ENCODE measurements around the gene ZNF407. TPM values are rescaled to one million over a fixed set of nuclear protein-coding genes. Genes with fewer than 3 reads are reported as not detected.

ZNF407 gene
- total and polyA plus RNA-seq, 2 experiments from 2014 or later = 2.1 to 10.4 TPM

DNA sequence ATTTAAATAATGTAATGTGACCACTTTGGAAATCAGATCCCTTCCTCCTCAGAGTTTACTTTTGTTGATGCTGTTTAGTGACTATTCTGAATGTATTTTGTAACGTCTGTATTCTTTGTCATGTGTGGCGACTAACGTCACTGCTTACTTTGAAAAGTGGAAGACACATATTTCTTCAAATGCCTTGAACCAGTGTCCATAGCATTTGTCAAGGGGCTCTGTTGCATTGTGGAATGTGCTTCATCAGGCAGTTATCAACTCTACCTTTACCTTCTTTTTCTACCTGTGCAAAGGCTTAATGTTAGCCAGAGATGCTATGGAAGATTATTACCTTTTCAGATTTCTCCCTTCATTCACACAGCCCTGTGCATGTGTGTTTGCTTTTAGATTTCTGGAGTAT is 162.4 kb downstream of the ZNF407 start:
- H3K4me1 Mint-ChIP-seq = peaks cover 5% of the 10 kb centered on the region; the same call in 2 of the 3 replicates

DNA sequence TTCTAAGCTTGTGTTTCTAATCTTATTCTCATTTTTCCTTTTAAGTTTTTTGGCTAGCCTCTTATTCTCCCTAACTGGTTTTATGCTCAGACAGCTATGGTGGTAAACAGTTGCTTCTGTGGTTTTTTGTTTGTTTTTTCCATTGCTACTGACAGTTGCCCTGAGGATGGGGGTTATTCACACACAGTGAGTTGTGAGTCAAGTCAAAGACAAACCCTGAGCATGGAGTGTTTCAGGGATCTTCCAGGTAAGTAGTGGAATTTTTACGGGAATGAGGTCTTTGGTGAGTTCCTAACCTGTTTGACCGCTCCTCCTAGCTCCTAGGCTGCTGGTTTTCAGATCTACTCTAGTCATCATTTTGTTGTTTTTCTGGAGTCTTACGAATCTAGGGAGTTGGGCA is 162.8 kb downstream of the ZNF407 start:
- Histone ChIP-seq H3F3A (replicated peaks; ENCODE audit: low read depth) (no peaks in the 10 kb centered on the region), H3K79me2 (replicated peaks; ENCODE audit: insufficient read depth) (no peaks in the 10 kb centered on the region), H3K27ac (ENCODE audit: low read depth) (no peak overlapping the region), H3K4me3 (no peak overlapping the region), H3K9me2 (ENCODE audit: insufficient read depth) (no peaks in the 10 kb centered on the region), H3K27me3 (ENCODE audit: insufficient read depth) (no peaks in the 10 kb centered on the region), H2AFZ (no peak overlapping the region; the same call in 1 of the 2 replicates), H3K4me2 (no peak overlapping the region), H3K36me3 (ENCODE audit: insufficient read depth) (no peaks in the 10 kb centered on the region), H3K4me1 (ENCODE audit: insufficient read depth) (0 out of 2 replicates have a peak, but pooled peaks cover 4% of the 10 kb centered on the region), H4K20me1 (replicated peaks; ENCODE audit: insufficient read depth) (no peaks in the 10 kb centered on the region)
- H3K27me3 Mint-ChIP-seq (ENCODE audit: insufficient read depth, low read depth, poor library complexity) = no peaks in the 10 kb centered on the region
- no peak for TF ChIP-seq STAT1 (IDR thresholded peaks at IDR 0.05; ENCODE audit: unreplicated experiment)
- TF ChIP-seq, protein P1, sequence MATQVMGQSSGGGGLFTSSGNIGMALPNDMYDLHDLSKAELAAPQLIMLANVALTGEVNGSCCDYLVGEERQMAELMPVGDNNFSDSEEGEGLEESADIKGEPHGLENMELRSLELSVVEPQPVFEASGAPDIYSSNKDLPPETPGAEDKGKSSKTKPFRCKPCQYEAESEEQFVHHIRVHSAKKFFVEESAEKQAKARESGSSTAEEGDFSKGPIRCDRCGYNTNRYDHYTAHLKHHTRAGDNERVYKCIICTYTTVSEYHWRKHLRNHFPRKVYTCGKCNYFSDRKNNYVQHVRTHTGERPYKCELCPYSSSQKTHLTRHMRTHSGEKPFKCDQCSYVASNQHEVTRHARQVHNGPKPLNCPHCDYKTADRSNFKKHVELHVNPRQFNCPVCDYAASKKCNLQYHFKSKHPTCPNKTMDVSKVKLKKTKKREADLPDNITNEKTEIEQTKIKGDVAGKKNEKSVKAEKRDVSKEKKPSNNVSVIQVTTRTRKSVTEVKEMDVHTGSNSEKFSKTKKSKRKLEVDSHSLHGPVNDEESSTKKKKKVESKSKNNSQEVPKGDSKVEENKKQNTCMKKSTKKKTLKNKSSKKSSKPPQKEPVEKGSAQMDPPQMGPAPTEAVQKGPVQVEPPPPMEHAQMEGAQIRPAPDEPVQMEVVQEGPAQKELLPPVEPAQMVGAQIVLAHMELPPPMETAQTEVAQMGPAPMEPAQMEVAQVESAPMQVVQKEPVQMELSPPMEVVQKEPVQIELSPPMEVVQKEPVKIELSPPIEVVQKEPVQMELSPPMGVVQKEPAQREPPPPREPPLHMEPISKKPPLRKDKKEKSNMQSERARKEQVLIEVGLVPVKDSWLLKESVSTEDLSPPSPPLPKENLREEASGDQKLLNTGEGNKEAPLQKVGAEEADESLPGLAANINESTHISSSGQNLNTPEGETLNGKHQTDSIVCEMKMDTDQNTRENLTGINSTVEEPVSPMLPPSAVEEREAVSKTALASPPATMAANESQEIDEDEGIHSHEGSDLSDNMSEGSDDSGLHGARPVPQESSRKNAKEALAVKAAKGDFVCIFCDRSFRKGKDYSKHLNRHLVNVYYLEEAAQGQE (IDR thresholded peaks at IDR 0.05; ENCODE audit: unreplicated experiment) = no peak
- TF ChIP-seq, protein P2, sequence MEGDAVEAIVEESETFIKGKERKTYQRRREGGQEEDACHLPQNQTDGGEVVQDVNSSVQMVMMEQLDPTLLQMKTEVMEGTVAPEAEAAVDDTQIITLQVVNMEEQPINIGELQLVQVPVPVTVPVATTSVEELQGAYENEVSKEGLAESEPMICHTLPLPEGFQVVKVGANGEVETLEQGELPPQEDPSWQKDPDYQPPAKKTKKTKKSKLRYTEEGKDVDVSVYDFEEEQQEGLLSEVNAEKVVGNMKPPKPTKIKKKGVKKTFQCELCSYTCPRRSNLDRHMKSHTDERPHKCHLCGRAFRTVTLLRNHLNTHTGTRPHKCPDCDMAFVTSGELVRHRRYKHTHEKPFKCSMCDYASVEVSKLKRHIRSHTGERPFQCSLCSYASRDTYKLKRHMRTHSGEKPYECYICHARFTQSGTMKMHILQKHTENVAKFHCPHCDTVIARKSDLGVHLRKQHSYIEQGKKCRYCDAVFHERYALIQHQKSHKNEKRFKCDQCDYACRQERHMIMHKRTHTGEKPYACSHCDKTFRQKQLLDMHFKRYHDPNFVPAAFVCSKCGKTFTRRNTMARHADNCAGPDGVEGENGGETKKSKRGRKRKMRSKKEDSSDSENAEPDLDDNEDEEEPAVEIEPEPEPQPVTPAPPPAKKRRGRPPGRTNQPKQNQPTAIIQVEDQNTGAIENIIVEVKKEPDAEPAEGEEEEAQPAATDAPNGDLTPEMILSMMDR (conservative IDR thresholded peaks at IDR 0.05; ENCODE audit: low read depth in 2 of 2) = no peak
- H3K4me3 Mint-ChIP-seq = no peak overlapping the region
- no peaks in the 10 kb centered on the region for H3K36me3 Mint-ChIP-seq (ENCODE audit: low read depth)
- H3K27ac Mint-ChIP-seq = no peak overlapping the region
- DNase-seq (ENCODE audit: low spot score) (peak; percentile 8), ATAC-seq (no peak)
- H3K9me3 Mint-ChIP-seq = no peaks in the 10 kb centered on the region
- peaks cover 5% of the 10 kb centered on the region; the same call in 2 of the 3 replicates for H3K4me1 Mint-ChIP-seq

More for the DNA sequence above, 162.4 kb downstream of the ZNF407 start:
- no peak overlapping the region; the same call in 1 of the 2 replicates for H2AFZ ChIP-seq
- no peak overlapping the region for H3K4me3 ChIP-seq
- DNase-seq (ENCODE audit: low spot score) (no peak), ATAC-seq (no peak)
- H3K4me3 Mint-ChIP-seq = no peak overlapping the region
- no peaks in the 10 kb centered on the region for H4K20me1 ChIP-seq (replicated peaks; ENCODE audit: insufficient read depth)
- TF ChIP-seq JUNB (IDR thresholded peaks at IDR 0.05; ENCODE audit: unreplicated experiment) = no peak
- TF ChIP-seq, protein P1 (IDR thresholded peaks at IDR 0.05; ENCODE audit: unreplicated experiment) = no peak
- no peak for TF ChIP-seq CREB1 (CRISPR knock-in tag; IDR thresholded peaks at IDR 0.05; ENCODE audit: low read depth)
- H3K27ac ChIP-seq (ENCODE audit: low read depth) = no peak overlapping the region
- H3K27me3 Mint-ChIP-seq (ENCODE audit: insufficient read depth, low read depth, poor library complexity) = no peaks in the 10 kb centered on the region
- H3F3A ChIP-seq (replicated peaks; ENCODE audit: low read depth) = no peaks in the 10 kb centered on the region
- H3K9me2 ChIP-seq (ENCODE audit: insufficient read depth) = no peaks in the 10 kb centered on the region
- 0 out of 2 replicates have a peak, but pooled peaks cover 4% of the 10 kb centered on the region for H3K4me1 ChIP-seq (ENCODE audit: insufficient read depth)
- H3K27ac Mint-ChIP-seq = no peak overlapping the region
- H3K4me2 ChIP-seq = no peak overlapping the region
- H3K36me3 Mint-ChIP-seq (ENCODE audit: low read depth) = no peaks in the 10 kb centered on the region
- H3K36me3 ChIP-seq (ENCODE audit: insufficient read depth) = no peaks in the 10 kb centered on the region
- no peaks in the 10 kb centered on the region for H3K27me3 ChIP-seq (ENCODE audit: insufficient read depth)
- no peaks in the 10 kb centered on the region for H3K9me3 Mint-ChIP-seq
- no peaks in the 10 kb centered on the region for H3K79me2 ChIP-seq (replicated peaks; ENCODE audit: insufficient read depth)
